ENCODE data around the gene COLEC11.

COLEC11 gene

DNA sequence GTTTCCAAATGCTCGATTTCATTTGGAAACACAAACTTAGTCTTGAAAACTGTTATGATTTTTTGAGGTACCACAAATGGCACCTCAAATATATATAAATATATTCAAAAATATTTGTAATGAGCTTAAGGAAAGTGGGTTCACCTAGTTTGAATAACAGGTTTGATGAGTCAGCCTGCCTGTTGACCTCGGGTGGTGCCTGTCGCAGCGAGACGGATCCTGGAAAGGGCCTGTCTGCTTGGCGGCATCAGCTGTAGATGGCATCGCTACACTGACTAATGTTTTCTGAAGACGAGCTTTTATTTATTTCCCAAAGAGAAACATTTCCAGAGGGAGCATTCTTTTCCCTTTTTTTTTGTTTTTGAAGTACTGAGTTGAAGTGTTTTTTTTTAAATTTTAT is 70.0 kb downstream of the COLEC11 start:
- no peaks in the 10 kb centered on the region for H3K36me3 ChIP-seq (ENCODE audit: control insufficient read depth, insufficient read depth, low read length)
- no peaks in the 10 kb centered on the region for H3K27me3 ChIP-seq (replicated peaks; ENCODE audit: control insufficient read depth, insufficient read depth, low read length)
- TF ChIP-seq, protein P1, sequence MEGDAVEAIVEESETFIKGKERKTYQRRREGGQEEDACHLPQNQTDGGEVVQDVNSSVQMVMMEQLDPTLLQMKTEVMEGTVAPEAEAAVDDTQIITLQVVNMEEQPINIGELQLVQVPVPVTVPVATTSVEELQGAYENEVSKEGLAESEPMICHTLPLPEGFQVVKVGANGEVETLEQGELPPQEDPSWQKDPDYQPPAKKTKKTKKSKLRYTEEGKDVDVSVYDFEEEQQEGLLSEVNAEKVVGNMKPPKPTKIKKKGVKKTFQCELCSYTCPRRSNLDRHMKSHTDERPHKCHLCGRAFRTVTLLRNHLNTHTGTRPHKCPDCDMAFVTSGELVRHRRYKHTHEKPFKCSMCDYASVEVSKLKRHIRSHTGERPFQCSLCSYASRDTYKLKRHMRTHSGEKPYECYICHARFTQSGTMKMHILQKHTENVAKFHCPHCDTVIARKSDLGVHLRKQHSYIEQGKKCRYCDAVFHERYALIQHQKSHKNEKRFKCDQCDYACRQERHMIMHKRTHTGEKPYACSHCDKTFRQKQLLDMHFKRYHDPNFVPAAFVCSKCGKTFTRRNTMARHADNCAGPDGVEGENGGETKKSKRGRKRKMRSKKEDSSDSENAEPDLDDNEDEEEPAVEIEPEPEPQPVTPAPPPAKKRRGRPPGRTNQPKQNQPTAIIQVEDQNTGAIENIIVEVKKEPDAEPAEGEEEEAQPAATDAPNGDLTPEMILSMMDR (IDR thresholded peaks at IDR 0.05; ENCODE audit: insufficient read depth, low read length, poor library complexity, severe bottlenecking) = no peak
- DNase-seq (ENCODE audit: extremely low read depth, insufficient read length) = no peak
- no peak overlapping the region for H3K4me3 ChIP-seq (replicated peaks; ENCODE audit: low read depth, low read length)

DNA sequence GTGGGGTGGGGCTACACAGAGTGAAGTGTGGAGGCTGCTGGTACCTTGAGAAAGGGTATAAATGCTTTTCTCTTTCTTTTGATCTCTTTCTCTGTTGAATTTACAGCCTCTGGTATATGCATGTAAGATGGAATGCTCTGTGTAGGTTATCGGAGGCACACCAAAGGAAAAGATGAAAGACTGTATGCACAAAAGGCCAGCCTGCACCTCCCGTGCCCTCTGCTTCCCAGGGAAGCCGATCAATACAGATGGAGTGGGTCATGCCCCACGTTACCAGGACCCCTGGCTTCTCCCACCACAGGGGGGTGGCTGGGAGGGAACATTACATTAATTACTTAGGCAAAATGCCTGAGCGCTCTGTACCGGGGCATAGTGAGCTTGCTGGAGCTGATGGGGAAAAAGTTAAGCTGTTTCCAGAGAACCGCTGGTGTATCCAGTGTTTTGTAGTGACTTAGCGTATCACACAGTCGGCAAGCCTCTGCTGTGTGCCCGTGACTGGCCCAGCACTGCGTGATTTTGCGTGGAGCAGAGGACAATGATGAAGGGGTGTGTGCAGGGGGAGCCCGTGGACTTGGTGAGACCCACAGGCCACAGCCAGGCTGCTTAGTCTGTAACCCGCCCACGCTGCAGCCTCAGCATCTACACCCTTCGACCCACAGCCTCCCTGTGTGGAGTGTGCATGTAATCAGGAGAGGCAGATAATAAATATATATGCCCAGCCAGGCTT is 71.1 kb downstream of the COLEC11 start:
- Histone ChIP-seq H3K27me3 (replicated peaks; ENCODE audit: control insufficient read depth, insufficient read depth, low read length) (no peaks in the 10 kb centered on the region), H3K36me3 (ENCODE audit: control insufficient read depth, insufficient read depth, low read length) (no peaks in the 10 kb centered on the region), H3K4me3 (replicated peaks; ENCODE audit: low read depth, low read length) (no peak overlapping the region)
- TF ChIP-seq, protein P1 (IDR thresholded peaks at IDR 0.05; ENCODE audit: insufficient read depth, low read length, poor library complexity, severe bottlenecking) = no peak
- DNase-seq (ENCODE audit: extremely low read depth, insufficient read length) = no peak

DNA sequence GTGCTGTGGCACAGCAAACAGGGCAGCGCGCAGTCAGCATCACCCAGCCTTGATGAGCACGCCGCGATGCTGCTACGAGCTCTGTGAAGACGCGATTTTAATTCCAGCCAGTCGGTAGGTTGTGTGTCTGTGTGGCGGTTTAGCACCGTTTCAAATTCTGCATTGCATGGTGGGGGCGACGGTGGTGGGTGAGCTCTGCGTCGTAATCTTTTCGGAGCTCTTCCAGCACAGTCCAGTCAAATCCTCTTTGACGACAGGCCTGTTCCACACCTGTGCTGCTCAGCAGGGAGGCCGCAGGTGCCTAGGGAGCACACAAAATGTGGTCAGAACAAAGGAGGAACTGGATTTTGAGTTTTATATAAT is 71.7 kb downstream of the COLEC11 start:
- Histone ChIP-seq H3K27me3 (replicated peaks; ENCODE audit: control insufficient read depth, insufficient read depth, low read length) (no peaks in the 10 kb centered on the region), H3K4me3 (replicated peaks; ENCODE audit: low read depth, low read length) (no peak overlapping the region), H3K36me3 (ENCODE audit: control insufficient read depth, insufficient read depth, low read length) (no peaks in the 10 kb centered on the region)
- TF ChIP-seq, protein P1 (IDR thresholded peaks at IDR 0.05; ENCODE audit: insufficient read depth, low read length, poor library complexity, severe bottlenecking) = no peak
- DNase-seq (ENCODE audit: extremely low read depth, insufficient read length) = no peak

DNA sequence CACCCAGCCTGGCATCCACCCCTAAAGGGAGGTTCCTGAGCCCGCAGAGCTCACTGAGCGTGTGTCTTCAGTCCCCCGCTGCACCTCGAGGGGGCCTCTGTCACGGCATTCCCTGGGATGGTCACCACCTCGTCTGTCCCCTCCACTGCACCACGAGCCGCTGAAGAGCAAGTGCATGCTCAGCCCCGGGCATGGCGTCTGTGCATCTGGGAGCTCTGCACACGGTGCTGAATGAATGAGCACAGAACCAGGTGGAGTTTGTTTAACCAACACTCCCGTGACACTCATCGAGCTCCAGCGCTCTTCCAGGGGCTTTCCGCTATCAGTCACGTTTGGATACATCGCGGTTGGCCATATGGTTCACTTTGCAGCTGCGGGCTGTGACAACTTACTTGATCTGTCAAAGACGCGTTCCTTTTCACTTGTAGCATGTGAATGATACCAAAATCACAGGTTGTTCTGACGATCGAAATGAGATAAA is 72.3 kb downstream of the COLEC11 start:
- no peak overlapping the region for H3K4me3 ChIP-seq (replicated peaks; ENCODE audit: low read depth, low read length)
- H3K36me3 ChIP-seq (ENCODE audit: control insufficient read depth, insufficient read depth, low read length) = no peaks in the 10 kb centered on the region
- no peaks in the 10 kb centered on the region for H3K27me3 ChIP-seq (replicated peaks; ENCODE audit: control insufficient read depth, insufficient read depth, low read length)
- no peak for DNase-seq (ENCODE audit: extremely low read depth, insufficient read length)
- TF ChIP-seq, protein P1 (IDR thresholded peaks at IDR 0.05; ENCODE audit: insufficient read depth, low read length, poor library complexity, severe bottlenecking) = no peak

DNA sequence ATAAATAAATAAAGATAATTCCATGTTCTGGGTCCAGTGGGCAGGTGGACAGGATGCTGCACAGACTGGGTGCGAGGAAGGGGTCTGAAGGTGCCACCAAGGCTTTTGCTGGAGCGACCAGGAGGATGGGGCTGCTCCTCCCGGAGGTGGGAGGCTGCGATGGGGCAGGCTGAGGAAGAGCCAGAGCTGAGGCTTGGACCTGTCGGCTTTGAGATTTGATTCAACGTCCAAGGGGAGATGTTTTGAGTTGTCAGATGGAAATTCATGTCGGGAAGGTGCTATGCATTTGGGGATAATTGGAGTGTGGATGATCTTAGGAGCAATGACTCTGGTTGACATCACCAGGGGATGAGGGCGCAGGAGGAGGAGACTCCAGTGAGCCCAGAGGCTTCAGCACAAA is 74.7 kb downstream of the COLEC11 start:
- TF ChIP-seq, protein P1 (IDR thresholded peaks at IDR 0.05; ENCODE audit: insufficient read depth, low read length, poor library complexity, severe bottlenecking) = no peak
- no peaks in the 10 kb centered on the region for H3K36me3 ChIP-seq (ENCODE audit: control insufficient read depth, insufficient read depth, low read length)
- H3K4me3 ChIP-seq (replicated peaks; ENCODE audit: low read depth, low read length) = no peak overlapping the region
- DNase-seq (ENCODE audit: extremely low read depth, insufficient read length) = no peak
- H3K27me3 ChIP-seq (replicated peaks; ENCODE audit: control insufficient read depth, insufficient read depth, low read length) = no peaks in the 10 kb centered on the region

Data from GM06990 (cell line).